CD4-positive, alpha-beta T cell (primary cell): Measurements from ENCODE around the gene NISCH. TPM values are rescaled to one million over a fixed set of nuclear protein-coding genes. Genes with fewer than 3 reads are reported as not detected.

Experiments
- ATAC-seq: fragments of 200-7000 bp; cut with Tn5 transposase; one replicate; pipeline ENCODE4 v1.10.0; 2022; ENCODE audit warnings: mild to moderate bottlenecking; ENCODE audit not compliant: poor library complexity
- CTCF ChIA-PET: fragments of 350-600 bp; sonication (Branson Sonifier 250); formaldehyde crosslinking; loops from one replicate; lab custom pipeline; 2021; ENCODE audit warnings: antibody characterized with exemption, inconsistent platforms; lab: Charles Lee
- POLR2A ChIA-PET: fragments of 350-600 bp; sonication (Branson Sonifier 250); formaldehyde crosslinking; loops from one replicate; lab custom pipeline; 2021; ENCODE audit warnings: antibody characterized with exemption, inconsistent platforms; lab: Charles Lee
- DNase-seq, 14 experiments: peaks; one replicate each; pipeline ENCODE4 v3.0.0-alpha.2; 2013 to 2020; ENCODE audit warnings: mixed read lengths in 2 of 14
- H3K27ac ChIP-seq, 2 donors: one replicate each; pipeline versions ENCODE4 v1.5.1 to v1.7.0; 2013; ENCODE audit warnings: low read length in 2 of 2, low read depth in 1 of 2, mild to moderate bottlenecking in 1 of 2
- H3K27me3 ChIP-seq, 2 experiments: 1 replicate in 1 of 2; 2 replicates in 1 of 2; pipeline versions ENCODE4 v1.6.1 to v1.7.0; 2013; ENCODE audit warnings: low read length in 2 of 2, control low read depth in 1 of 2, mild to moderate bottlenecking in 1 of 2, moderate library complexity in 1 of 2; ENCODE audit not compliant: insufficient read depth in 2 of 2, control insufficient read depth in 1 of 2
- H3K36me3 ChIP-seq: one replicate; pipeline ENCODE4 v1.6.1; 2013; ENCODE audit warnings: low read length, control low read depth; ENCODE audit not compliant: insufficient read depth
- H3K4me1 ChIP-seq: one replicate; pipeline ENCODE4 v1.6.1; 2013; ENCODE audit warnings: low read length, control low read depth; ENCODE audit not compliant: insufficient read depth
- H3K4me3 ChIP-seq: one replicate; pipeline ENCODE4 v1.5.1; 2013; ENCODE audit warnings: mild to moderate bottlenecking, low read length, moderate library complexity
- H3K9me3 ChIP-seq, 2 experiments: 1 replicate in 1 of 2; 2 replicates in 1 of 2; pipeline versions ENCODE4 v1.6.1 to v1.7.0; 2013; ENCODE audit warnings: low read length in 2 of 2, mild to moderate bottlenecking in 2 of 2, control low read depth in 1 of 2, moderate library complexity in 1 of 2; ENCODE audit not compliant: control insufficient read depth in 1 of 2, insufficient read depth in 1 of 2
- H3K27ac Mint-ChIP-seq: one replicate; pipeline ENCODE4 v1.8.0; 2020; ENCODE audit warnings: mixed read lengths
- H3K27me3 Mint-ChIP-seq: one replicate; pipeline ENCODE4 v1.8.0; 2021; ENCODE audit warnings: mixed read lengths
- H3K36me3 Mint-ChIP-seq: one replicate; pipeline ENCODE4 v1.8.0; 2021; ENCODE audit warnings: low read depth, mixed read lengths
- H3K4me1 Mint-ChIP-seq: one replicate; pipeline ENCODE4 v1.8.0; 2021; ENCODE audit warnings: low read depth, mixed read lengths
- H3K4me3 Mint-ChIP-seq: one replicate; pipeline ENCODE4 v1.8.0; 2020; ENCODE audit warnings: mild to moderate bottlenecking, mixed read lengths
- H3K9me3 Mint-ChIP-seq: one replicate; pipeline ENCODE4 v1.8.0; 2020; ENCODE audit warnings: mixed read lengths
- intact Hi-C, 2 experiments: fragments of 100-400 bp; cut with DNase I in 1 of 2; cut with micrococcal nuclease in 1 of 2; formaldehyde crosslinking; loops; one replicate each; pipeline versions ENCODE4 v1.15.1 to v1.9.0; 2023 to 2025; cut with DNase I, micrococcal nuclease
- total RNA-seq, 174 experiments: library from RNA in 2 of 174; stranded (reverse) in 2 of 174; gene quantifications; one replicate each; pipeline ENCODE4 v1.2.3 and lab custom pipeline; 2021 to 2026
- TF ChIP-seq, protein P1 (sequence below): fragments of 200-600 bp; IDR thresholded peaks from one replicate; pipeline ENCODE4 v1.8.0; 2022; ENCODE audit warnings: antibody characterized with exemption, mild to moderate bottlenecking

The NISCH gene
- total RNA-seq, 2 experiments from 2014 or later: 160 to 163 TPM

DNA sequence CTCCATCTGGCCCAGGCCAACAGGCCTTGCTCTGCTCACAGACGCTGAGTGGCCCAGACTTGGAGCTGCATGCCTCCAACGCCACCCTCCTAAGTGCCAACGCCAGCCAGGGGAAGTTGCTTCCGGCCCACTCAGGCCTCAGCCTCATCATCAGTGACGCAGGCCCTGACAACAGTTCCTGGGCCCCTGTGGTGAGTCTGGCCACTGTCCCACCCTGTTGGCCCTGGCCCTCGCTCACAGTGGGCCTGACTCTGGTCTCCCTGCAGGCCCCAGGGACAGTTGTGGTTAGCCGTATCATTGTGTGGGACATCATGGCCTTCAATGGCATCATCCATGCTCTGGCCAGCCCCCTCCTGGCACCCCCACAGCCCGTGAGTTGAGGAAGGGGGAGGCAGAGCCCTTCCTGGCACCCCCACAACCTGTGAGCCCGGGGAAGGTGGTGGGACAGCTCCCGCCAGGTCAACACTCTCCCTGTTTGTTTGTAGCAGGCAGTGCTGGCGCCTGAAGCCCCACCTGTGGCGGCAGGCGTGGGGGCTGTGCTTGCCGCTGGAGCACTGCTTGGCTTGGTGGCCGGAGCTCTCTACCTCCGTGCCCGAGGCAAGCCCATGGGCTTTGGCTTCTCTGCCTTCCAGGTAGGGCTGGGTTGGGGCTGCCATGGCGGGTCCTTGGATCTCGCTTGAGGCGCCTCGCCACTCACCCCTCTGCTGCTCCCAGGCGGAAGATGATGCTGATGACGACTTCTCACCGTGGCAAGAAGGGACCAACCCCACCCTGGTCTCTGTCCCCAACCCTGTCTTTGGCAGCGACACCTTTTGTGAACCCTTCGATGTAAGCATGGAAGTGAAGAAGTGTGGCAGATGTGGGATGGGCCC lies 68.2 kb downstream of the NISCH start:
- ATAC-seq: no peak
- H3K4me3 ChIP-seq: no peak overlapping the region
- Mint-ChIP-seq H3K9me3 (no peaks in the 10 kb centered on the region), H3K27me3 (no peaks in the 10 kb centered on the region), H3K4me3 (no peak overlapping the region), H3K36me3 (no peaks in the 10 kb centered on the region), H3K27ac (no peak overlapping the region), H3K4me1 (no peaks in the 10 kb centered on the region)
- no peaks in the 10 kb centered on the region for H3K36me3 ChIP-seq
- TF ChIP-seq, protein P1, sequence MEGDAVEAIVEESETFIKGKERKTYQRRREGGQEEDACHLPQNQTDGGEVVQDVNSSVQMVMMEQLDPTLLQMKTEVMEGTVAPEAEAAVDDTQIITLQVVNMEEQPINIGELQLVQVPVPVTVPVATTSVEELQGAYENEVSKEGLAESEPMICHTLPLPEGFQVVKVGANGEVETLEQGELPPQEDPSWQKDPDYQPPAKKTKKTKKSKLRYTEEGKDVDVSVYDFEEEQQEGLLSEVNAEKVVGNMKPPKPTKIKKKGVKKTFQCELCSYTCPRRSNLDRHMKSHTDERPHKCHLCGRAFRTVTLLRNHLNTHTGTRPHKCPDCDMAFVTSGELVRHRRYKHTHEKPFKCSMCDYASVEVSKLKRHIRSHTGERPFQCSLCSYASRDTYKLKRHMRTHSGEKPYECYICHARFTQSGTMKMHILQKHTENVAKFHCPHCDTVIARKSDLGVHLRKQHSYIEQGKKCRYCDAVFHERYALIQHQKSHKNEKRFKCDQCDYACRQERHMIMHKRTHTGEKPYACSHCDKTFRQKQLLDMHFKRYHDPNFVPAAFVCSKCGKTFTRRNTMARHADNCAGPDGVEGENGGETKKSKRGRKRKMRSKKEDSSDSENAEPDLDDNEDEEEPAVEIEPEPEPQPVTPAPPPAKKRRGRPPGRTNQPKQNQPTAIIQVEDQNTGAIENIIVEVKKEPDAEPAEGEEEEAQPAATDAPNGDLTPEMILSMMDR: no peak
- H3K9me3 ChIP-seq: no peaks in the 10 kb centered on the region
- peak in 1 of 14 experiments; percentile 4 for DNase-seq
- no peak overlapping the region for H3K27ac ChIP-seq
- CTCF ChIA-PET: no interaction called here
- intact Hi-C loops: no loop called here
- no peaks in the 10 kb centered on the region for H3K4me1 ChIP-seq
- POLR2A ChIA-PET: no interaction called here
- H3K27me3 ChIP-seq: no peaks in the 10 kb centered on the region

GRCh38 chr3:52524258-52524751 lies 68.9 kb downstream of the NISCH start:
- H3K27me3 Mint-ChIP-seq: no peaks in the 10 kb centered on the region
- Histone ChIP-seq H3K4me3 (no peak overlapping the region), H3K27me3 (no peaks in the 10 kb centered on the region), H3K4me1 (no peaks in the 10 kb centered on the region), H3K36me3 (no peaks in the 10 kb centered on the region), H3K9me3 (no peaks in the 10 kb centered on the region), H3K27ac (no peak overlapping the region)
- TF ChIP-seq, protein P1: no peak
- H3K4me1 Mint-ChIP-seq: no peaks in the 10 kb centered on the region
- DNase-seq (peak in 1 of 14 experiments; percentile 2), ATAC-seq (no peak)
- intact Hi-C loops: no loop called here
- no peak overlapping the region for H3K27ac Mint-ChIP-seq
- CTCF ChIA-PET: no interaction called here
- POLR2A ChIA-PET: no interaction called here
- no peaks in the 10 kb centered on the region for H3K9me3 Mint-ChIP-seq
- no peaks in the 10 kb centered on the region for H3K36me3 Mint-ChIP-seq
- H3K4me3 Mint-ChIP-seq: no peak overlapping the region

DNA sequence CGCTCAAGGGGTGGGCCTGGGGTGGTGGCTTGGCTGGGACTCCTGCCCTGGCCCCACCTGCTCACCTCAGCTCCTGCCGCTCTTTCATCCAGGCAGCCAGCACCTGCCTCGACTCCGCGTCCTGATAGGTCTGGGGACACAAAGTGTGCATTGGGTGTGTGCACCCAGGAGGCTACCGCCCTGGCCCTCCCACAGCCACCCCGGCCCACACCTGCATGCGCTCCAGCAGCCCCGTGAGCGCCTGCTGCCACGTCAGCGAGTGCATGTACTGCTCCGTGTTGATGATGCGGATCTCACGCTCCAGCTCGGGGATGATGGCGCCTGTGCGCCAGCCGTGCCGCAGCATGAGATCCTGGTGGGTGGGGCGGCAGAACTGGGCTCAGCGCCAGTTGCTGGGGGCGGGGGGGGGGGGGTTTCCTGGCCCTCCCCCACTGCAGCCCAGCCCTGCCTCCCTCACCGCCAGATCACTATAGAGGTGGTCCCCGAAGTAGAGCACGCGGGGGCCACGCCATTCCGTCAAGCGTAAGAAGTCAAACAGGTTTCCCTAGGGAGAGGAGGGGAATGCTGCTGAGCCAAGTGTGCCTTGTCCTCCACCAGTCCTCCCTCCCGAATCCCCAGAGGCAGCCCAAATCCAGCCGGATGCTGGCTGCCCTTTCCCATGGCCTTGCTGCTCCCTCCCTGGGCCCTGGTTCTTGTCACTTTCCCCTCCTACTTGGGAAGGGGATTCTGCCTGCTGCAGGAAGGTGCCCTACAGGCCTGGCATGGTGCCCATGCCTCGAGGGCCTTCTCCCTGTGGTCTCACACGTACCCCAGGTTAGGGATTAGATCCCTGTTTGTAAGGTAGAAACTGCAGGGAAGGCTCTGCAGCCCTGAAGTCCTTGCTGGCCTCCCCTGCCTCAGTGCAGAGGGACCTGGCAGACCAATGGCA lies 69.6 kb downstream of the NISCH start:
- intact Hi-C loops: no loop called here
- H3K27me3 ChIP-seq: no peaks in the 10 kb centered on the region
- H3K27me3 Mint-ChIP-seq: no peaks in the 10 kb centered on the region
- H3K4me1 ChIP-seq: no peaks in the 10 kb centered on the region
- no peaks in the 10 kb centered on the region for H3K9me3 ChIP-seq
- DNase-seq (peak in 1 of 14 experiments; percentile 4), ATAC-seq (no peak)
- no peak overlapping the region for H3K27ac ChIP-seq
- no peaks in the 10 kb centered on the region for H3K36me3 ChIP-seq
- H3K9me3 Mint-ChIP-seq: no peaks in the 10 kb centered on the region
- ChIA-PET POLR2A (no interaction called here), CTCF (no interaction called here)
- H3K4me1 Mint-ChIP-seq: no peaks in the 10 kb centered on the region
- H3K4me3 Mint-ChIP-seq: no peak overlapping the region
- H3K4me3 ChIP-seq: no peak overlapping the region
- H3K27ac Mint-ChIP-seq: no peak overlapping the region
- TF ChIP-seq, protein P1: no peak
- no peaks in the 10 kb centered on the region for H3K36me3 Mint-ChIP-seq
